GM21528 (cell line): ENCODE measurements around the gene ZNF410.
"Not testable (repeated sequence)": the region's sequence is repeated elsewhere in the genome, so short reads cannot be mapped to it uniquely, and the experiment has no call there.

Experiments used
- ATAC-seq: cut with Tn5 transposase; IDR thresholded peaks from one replicate; pipeline ENCODE4 v1.9.1; 2021; ENCODE audit warnings: mild to moderate bottlenecking, moderate library complexity; ENCODE audit not compliant: unreplicated experiment, low FRiP score

The ZNF410 gene

DNA sequence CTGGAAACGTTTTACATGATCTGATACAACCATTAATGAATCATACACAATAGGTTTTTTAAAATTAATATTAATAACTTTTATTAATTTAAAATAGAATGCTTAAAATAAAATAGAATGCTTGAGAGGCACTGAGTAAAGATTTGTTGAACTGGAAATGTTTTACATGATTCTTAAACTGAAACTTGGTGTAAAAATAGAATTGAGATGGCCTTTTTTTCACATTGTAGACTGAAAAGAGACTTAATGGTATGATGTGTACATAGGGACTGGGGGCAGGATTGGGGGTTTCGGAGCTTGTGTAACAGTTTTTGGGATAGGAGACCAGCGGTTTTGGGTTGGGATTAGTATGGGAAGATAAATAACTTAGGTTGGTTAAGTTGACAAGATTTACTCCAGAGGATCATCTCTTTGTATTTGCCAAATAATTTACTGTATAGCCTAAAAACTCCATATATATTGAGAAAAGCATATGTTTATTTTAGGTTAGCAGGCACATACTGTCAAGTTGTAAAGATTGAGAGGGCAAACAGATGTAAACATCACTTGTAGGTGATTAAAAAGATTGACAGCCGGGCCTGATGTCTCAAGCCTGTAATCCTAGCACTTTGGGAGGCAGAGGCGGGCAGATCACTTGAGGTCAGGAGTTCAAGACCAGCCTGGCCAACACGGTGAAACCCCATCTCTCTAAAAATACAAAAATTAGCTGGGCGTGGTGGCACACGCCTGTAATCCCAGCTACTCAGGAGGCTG, 2.0 kb upstream of the ZNF410 start:
- no peak for ATAC-seq

DNA sequence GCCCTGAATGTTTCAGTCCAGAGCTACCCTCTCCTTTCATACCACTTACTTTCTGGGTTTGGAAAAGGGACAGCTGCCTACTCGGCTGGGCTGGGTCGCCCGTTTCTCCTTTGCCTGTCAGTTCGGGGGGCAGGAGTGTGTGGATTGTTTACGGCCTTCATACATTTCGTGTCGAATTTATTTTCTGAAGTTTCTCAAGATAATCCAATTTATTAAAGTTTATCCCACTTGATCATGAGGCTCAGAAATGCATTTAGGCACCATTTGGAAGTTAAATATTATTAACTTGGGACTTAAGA, 608 bp downstream of the ZNF410 start:
- no peak for ATAC-seq

DNA sequence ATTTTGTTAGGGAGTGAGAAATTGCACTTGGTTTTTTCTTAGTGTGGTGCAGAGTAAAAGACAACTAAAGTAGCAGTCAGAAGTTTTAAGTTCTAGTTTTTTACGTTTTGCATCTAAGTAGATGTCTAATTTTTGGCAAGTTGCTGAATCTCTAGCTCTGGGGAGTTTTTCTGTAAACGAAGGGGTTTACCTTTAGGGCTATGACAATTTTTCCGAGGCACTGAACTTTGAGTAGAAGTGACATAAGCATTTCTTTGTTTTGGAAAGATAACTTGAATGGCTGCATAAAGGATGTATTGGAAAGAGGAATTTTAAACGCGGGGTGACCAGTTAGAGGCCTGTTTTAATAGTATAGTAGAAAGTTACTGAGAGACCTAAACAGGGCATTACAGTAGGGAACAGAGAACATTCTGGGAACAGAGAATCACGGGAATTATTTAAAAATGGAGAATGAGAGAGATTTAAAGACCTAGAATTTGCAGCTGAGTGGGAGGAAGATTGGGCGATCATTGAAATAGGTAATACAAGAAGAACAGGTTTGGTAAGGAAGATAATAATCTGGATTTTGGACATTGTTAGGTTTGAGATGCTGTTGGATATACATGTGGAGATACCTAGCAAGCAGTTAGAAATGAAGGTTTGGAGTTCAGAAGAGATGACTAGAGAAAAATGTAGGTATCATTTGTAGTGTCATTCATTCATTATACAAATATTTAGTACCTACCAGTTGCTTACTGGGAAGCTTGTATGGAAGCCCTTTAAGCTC, 1.2 kb downstream of the ZNF410 start:
- no peak for ATAC-seq

DNA sequence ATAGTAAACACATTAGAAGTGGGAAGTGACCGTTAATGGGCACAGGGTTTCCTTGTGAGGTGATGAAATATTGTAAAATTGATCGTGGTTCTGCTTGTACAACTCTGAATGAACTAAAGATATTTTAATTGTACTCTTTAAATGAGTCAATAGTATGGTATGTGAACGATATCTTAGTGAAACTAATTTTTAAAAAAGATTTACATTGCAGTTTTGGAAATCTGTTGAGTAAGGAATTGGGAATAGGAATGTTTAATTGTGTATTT, 1.7 kb downstream of the ZNF410 start:
- no peak for ATAC-seq

DNA sequence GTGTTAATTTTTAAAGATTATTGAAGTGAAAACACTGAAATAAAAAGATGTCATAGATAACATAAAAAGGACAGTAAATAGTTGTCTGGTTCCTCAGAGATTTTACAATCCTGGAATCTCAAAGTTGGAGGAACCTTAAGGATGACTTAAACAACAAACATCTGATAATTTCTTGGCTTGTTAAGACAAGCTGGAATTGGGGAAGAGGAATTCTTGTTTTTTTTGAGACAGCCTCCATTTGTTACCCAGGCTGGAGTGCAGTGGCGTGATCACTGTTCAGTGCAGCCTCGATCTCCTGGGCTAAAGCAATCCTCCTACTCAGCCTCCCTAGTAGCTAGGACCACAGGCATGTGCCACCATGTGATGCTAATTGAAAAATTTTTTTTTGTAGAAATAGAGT, 2.3 kb downstream of the ZNF410 start:
- ATAC-seq = no peak

DNA sequence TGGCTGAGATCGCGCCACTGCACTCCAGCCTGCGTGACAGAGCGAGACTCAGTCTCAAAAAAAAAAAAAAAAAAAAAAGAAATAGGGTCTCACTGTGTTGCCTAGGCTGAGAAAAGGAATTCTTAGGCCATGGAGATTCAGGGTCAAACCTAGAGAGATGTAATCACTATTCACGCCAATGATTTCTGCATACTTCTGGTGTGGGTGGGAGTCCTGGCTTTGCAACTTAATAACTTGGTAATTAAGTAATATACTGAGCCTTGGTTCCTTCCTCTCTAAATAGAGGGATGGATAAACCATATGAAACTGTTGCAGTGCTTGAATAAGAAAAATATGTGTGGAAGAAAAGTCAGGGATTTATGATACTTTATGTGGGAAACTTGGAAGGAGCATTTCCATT, 2.7 kb downstream of the ZNF410 start:
- no peak for ATAC-seq

DNA sequence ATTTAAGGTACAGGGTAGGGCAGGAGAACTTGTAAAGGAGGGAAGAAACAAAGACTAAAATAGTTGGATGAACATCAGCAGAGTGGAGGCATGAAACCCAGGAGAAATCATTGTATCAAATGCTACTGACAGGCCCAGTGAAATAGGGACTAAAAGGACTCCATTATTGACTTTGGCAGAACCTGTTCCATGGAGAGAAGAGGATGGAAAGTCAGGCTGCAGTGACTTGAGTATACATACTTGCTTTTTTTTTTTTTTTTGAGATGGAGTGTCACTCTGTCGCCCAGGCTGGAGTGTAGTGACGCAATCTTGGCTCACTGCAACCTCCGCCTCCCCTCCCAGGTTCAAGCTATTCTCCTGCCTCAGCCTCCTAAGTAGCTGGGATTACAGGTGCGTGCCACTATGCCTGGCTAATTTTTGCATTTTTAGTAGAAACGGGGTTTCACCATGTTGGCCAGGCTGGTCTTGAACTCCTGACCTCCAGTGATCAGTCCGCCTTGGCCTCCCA, 7.6 kb downstream of the ZNF410 start:
- ATAC-seq = not testable (repeated sequence)

DNA sequence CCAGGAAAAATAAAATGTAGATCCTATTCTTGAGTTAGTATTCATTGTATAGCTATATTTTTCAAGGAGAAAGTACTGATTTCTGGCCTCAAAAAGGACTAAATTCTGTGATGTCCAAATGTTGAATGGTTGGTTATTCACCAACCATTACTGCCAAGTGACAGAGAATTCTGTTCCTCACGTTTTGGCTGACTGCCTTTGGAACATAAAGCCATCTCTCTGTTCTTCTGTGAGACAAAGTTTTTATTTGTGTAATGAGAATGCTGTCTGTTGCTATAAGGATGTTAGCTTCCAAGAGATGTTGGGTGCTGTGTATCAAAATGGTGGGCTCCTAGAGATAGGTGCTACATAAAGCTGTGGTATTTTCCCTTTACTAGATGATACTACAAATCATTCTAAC, 9.3 kb downstream of the ZNF410 start:
- no peak for ATAC-seq

DNA sequence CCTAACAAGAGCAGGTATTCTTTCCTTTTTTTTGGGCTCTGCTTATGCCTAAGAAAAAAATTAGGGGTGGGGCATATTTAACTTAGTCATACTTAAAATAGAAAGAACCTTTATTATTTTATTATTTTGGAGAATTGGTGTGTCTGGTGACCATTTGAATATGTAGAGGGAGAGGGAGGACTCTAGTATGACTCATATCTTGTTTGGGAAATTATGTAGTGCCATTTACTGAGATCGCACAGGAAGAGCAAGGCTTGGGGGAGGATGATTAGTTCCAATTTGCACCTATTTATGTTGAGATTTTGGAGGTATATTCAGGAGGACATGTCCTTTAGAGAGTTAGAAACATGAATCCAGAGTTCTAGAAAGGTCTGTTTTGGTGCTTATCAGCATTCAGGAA, 9.9 kb downstream of the ZNF410 start:
- ATAC-seq = no peak

DNA sequence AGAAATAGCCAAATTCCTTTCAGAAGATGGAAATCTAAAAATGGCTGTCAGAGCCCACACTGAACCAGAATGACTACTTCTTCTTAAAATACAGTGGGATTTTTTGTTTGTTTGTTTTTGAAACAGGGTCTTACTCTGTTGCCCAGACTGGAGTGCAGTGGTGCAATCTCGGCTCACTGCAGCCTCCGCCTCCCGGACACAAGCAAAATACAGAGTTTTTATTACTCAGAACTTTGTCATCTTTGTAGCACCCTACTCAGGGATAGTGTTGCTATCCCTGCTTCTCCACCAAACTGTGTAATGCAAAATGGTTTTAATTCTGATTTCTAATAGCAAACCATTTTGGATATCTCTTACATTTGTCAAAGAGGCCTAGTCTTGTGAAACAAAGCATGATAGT, 16.4 kb downstream of the ZNF410 start:
- no peak for ATAC-seq

DNA sequence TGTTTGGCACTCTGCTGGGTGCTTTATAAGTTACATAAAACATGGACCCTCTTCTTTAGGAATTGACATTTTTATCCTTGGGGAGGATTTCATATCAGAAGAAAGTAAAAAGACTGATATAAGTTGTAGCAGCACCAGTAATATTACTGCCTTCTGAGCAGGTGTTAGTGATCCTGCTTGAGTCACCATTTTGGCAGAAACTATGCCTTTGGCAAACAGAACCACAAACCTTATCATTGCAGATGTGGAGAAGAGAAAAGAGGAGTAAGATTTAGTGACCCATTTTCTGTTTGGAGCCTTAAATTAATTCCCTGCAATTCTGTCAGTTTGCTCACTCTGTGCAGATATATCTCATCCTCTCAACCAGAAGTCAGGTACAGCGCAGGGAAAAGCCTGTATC, 23.0 kb downstream of the ZNF410 start:
- ATAC-seq = no peak

DNA sequence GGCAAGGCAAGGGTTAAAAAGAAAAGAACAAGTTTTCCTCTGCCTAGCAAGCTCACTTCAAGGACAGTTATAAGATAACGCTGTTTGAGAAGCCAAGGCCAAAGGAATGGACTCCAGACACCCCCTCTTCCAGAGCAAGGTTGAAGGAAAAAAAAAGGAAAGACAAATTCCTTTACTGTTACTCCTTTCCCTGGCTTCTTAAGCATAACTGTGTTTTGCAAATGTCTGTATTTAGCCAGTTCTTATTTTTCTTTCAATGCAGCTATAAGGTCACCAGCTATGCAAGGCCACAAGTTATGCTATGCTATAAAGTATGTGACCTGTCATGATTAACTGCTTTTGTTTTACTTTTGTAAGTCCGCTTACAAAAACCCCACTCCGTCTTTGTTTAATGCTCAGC, 26.6 kb downstream of the ZNF410 start:
- no peak for ATAC-seq

DNA sequence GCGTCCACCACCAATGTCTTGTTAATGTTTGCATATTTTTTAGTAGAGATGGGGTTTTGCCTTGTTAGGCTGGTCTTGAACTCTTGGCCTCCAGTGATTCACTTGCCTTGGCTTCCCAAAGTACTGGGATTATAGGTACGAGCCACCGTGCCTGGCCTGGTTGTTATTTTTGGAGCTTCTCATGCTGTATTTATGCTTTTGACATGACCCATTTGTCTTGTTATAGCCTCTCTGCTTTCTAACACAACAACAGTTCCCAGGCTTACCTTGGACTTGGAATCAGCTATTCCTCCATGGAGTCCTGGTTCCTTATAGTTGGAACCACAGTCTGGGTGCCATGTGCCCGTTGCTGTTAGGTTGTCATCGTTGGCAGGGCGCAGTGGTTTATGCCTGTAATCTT, 29.7 kb downstream of the ZNF410 start:
- no peak for ATAC-seq

DNA sequence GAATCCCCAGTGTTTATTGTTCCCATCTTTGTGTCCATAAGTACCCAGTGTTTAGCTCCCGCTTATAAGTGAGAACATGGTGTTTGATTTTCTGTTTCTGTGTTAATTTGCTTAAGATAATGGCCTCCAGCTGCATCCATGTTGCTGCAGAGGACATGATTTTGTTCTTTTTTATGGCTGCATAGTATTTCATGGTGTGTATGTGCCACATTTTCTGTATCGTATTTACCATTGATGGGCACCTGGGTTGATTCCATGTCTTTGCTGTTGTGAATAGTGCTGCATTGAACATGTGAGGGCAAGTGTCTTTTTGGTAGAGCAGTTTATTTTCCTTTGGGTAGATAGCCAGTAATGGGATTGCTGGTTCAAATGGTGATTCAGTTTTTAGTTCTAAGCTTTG, 32.8 kb downstream of the ZNF410 start:
- ATAC-seq = not testable (repeated sequence)

DNA sequence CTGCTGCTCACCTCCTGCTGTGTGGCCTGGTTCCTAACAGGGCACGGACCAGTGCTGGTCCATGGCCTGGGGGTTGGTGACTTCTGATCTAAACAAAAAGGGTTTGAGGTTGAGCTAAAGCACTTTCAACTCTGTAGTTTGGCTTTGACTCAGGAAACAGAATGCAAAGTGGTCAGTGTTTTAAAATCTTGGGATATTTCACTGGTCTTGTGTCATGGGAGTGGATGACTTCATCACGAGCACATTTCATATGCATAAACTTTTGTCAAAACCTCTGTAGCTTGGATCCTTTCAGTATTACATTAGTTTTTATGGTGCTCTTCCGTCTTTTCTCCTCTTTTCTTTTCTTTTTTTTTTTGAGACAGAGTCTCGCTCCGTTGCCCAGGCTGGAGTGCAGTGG, 37.7 kb downstream of the ZNF410 start:
- ATAC-seq = no peak

DNA sequence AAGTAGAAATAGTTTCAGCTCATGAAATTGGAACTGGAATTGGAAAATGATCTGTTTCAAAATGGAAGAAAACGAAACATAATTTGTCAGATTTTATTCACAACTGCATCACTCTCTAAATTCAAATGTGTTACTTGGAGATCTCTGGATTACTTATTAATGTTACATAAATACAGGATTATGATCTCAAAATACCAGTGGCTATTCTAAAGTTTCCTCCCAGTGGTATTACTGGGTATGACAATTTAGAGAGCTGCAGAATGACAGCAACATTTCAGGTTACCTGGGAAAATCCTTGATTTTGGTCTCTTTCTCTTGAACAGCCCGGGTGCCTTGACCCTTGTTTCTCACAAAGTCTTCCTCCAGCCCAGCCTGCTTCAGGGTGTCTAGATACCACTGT, 49.0 kb downstream of the ZNF410 start:
- no peak for ATAC-seq

DNA sequence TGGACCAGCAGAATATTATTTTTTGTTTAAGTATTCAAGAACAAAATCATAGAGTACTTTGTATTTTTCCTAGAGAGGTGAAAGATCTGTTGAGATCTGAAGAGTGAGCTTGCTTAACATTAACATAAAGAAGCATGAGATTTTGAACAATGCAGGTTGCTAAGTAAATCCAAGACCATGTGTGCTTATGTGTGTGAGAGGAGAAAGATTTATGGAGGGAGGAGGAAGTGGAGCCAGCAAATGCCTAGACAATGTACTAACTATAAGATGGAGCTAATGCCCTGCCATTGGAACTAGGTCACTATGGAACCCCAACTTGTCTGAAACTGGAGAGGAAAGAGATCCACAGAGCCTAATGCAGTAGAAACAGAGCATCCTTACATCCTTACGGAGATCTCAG, 49.9 kb downstream of the ZNF410 start:
- ATAC-seq = no peak

DNA sequence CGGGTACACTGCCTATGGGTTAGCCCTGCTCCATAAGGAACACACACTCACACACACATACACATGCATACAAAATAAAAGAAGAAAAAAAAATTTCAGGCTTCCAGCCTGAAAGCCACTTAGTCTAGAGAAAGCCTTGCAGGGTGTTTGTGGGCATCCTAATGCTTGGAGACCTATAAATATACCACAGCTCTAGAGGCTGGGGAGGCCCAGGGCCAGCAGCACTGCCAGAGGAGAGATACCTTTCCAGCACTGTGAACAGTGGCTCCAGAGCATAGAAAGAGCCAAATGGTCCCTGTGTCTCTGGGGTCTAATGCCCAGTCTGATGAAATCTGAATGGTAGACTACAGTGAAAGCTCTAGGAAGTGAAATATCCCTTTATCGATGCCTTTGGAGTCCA, 50.4 kb downstream of the ZNF410 start:
- ATAC-seq = no peak

DNA sequence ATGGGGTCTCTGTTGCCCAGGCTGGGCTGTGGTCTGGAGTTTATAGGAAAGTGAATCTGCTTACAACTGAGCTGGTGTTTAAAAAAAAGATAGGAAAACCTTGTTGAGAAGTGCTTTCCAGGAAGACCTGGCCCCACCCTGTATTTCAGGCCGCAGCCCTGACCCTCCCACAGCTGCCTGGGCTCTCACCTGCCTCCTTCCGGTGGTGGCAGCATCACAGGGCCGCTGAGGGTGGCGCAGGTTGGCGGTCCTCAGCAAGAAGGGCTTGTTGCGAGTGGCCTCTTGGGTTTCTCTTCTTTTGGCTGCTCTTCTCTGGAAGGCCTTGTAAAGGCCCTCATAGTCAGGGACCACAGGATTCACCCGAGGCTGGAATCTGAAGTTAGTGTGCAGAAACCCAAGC, 55.5 kb downstream of the ZNF410 start:
- ATAC-seq = no peak

DNA sequence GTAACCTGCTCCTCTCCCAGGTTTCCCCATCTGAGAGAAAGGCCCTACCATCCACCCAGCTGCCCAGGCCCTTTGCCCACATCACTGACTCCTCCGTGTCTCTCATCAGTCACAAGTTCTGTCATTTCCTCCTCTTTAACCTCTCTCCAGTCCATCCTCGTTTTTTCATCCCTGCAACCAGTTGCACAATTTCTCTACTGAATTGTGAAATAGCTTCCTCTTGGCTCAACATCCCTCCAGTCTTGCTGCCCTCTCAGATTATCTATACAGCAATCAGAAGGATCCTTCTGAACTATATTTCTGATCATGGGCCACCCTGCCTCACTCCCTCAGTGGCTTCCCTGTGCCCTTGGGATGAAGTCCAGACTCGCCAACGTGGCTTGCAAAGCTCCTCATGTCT, 56.4 kb downstream of the ZNF410 start:
- ATAC-seq = no peak

DNA sequence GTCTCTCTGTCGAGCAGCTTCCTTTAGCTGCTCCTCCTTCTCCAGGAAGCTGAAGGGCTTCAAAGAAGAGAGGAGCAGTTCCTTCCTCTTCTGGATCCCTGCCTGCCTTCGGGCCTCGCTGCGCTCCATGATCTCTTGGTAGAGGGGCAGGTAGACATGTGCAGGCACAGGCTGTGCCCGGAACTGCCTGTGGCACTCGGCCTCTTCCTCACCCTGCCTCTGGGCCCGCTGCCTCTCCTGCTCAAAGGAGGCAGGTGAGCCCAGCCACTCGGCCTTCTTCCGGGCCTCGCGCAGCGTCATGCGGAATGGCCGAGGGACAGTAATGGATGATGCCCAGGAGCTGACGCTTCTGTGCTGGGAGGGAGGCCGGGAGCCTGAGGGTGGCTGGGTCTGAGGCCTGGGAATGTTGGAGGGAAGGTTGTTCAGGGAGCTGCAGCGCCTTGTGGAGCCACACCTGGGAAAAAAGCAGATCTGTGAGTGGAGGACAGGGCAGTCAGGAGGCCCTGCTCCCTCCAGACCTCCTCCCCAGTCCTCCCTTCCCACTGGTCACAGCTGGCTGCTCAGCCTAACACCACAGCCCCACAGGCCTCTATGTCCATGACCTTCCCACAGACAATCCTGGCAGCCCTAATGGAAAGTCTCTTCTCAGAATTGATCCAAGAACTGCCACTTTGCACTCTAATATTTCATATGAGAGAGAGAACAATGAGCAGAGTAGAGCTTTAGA, 57.9 kb downstream of the ZNF410 start:
- ATAC-seq = no peak

DNA sequence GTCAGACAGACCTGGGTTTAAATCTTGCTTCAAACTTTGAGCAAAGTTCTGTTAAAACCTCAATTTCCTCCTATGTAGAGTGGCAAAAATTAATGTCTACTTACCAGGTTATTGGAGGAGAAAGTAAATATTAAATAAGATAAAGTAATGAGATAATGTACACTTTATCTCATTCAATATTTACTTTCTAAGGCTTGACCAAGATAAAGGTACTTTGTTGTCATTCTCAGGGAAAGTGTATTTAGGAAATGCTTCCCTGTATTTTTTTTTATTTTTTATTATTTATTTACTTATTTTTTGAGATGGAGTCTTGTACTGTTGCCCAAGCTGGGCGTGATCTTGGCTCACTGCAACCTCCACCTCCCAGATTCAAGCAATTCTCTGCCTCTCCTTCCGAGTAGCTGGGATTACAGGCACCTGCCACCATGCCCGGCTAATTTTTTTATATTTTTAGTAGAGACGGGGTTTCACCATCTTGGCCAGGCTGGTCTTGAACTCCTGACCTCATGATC, 58.6 kb downstream of the ZNF410 start:
- no peak for ATAC-seq
